GM18951 (cell line): ENCODE data around the gene TWF2.
A peak's percentile ranks its signal among the peaks of the same experiment; 100 is the strongest.

Experiments
- POLR2A ChIP-seq: IDR thresholded peaks from 4 replicates; pipeline ENCODE4 v1.6.1; 2011; ENCODE audit warnings: mild to moderate bottlenecking; ENCODE audit not compliant: insufficient read length, insufficient read depth; ENCODE audit errors: extremely low read depth
- in situ Hi-C: fragments of 300-500 bp; cut with MboI; formaldehyde crosslinking; loops from one replicate; pipeline ENCODE4 v1.12.0; 2022; ENCODE audit warnings: low sequenced_read_pairs, mixed read lengths, inconsistent platforms; ENCODE audit not compliant: unreplicated experiment

The TWF2 gene

GRCh38 chr3:52250122-52250521, 11.2 kb upstream of the TWF2 start:
- TF ChIP-seq POLR2A, result no peak
- in situ Hi-C loops, result no loop called here

DNA sequence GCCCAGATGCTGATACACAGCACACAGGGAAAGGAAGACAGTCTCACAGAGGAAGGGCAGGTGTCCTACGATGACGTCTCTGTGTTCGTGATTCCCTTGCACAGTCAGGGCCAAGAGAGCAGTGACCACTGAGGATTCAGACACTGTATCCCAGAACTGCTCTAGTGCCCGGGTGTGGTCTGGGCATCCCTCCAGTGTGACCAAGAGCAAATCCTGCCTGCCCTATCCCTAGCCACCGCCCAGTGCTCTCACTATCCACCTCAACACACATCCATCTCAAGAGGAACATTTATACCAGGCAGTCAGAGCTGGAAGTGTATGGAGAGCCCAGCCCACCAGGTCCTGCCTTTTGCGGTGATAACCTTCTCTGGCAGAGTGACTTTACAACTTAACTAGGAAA, 10.7 kb upstream of the TWF2 start:
- no peak for TF ChIP-seq POLR2A
- in situ Hi-C loops, result no loop called here

- in situ Hi-C loops, result no loop called here
Measured at GRCh38 chr3:52248816-52249547, 10.0 kb upstream of the TWF2 start.

GRCh38 chr3:52248165-52248541, 9.2 kb upstream of the TWF2 start:
- in situ Hi-C loops, result no loop called here
- peak; percentile 0 for TF ChIP-seq POLR2A

More at GRCh38 chr3:52248816-52249547, 10.0 kb upstream of the TWF2 start:
- TF ChIP-seq POLR2A, result peak; percentile 10

DNA sequence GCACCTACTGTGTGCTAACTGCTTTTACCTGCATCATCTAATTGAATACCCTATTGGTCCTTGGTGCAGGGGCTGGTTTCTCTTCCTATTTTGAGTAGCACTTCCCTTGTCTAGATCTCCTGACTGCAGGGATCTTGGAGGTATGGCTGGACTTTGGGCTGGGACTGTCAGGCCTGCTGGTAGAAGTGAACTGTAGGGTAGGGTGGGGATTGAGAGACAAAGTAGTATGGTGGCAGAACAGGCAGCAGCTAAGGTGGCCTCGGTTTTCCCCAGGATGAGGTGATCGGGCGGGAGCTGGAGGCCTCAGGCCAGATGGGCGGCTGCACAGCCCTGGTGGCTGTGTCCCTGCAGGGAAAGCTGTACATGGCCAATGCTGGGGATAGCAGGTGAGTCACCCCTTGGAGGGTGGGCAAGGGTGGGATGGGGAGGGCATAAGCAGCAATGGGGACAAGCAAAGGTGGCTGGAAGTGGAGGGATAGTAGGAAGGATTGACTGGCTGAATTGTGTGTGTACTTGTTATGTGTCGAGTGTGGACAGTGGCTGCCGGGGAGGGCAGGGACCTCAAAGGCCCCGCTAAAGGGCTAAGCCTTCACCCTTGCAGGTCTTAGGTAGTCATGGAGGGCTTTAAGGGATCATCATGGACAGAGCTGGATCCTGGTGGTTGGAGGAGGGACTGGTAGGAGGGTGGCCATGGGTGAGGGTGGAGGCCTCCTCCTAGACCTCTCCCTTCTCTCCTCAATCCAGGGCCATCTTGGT, 8.6 kb upstream of the TWF2 start:
- in situ Hi-C loops, result no loop called here
- TF ChIP-seq POLR2A, result no peak

DNA sequence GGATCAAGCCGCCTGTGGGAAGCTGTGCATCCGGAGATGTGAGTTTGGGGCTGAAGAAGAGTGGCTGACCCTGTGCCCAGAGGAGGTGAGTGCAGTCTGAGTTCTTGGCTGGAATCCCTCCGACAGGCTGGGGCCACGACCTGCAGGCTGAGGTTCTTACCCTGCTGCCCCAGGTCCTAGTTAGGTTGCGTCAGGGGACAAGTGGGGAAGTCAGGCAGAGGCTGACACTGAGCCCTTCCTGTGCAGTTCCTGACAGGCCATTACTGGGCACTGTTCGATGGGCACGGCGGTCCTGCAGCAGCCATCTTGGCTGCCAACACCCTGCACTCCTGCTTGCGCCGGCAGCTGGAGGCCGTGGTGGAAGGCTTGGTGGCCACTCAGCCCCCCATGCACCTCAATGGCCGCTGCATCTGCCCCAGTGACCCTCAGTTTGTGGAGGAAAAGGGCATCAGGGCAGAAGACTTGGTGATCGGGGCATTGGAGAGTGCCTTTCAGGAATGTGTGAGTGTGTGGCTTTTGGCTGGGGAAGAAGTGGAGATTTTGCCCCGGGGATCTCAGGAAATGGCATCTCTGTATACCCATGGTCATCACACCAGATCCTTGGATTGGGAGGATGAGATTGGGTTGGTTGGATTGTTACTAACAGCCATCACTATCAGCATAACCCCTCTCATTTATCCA, 7.9 kb upstream of the TWF2 start:
- no peak for TF ChIP-seq POLR2A
- in situ Hi-C loops, result no loop called here

DNA sequence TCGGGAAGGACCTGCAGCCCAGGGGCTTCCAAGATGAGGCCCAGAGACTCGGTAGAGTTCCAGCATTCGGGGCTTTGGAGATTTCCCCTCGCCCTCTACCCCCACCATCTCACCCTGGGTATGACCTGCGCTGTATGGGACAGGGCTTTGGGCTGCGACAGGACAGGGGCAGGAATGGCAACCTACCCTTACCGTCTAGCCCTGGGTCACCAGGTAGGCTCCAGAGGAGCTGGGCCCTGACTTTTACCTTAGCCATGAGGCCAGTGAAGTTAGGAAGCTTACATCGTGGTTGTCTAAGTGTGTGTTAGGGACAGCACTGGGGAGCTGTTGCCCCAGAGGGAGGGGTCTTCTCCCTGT, 7.3 kb upstream of the TWF2 start:
- in situ Hi-C loops, result no loop called here
- no peak for TF ChIP-seq POLR2A

- in situ Hi-C loops, result no loop called here
Measured at GRCh38 chr3:52245322-52246263, 6.6 kb upstream of the TWF2 start, which contains the start of gene PPM1M. Gene PPM1M, plus strand, starts transcription at chr3:52245759. Its CDS starts 66 bp downstream, at chr3:52245825.

GRCh38 chr3:52243791-52244628, 5.1 kb upstream of the TWF2 start:
- TF ChIP-seq POLR2A, result peak; percentile 43
- in situ Hi-C loops, result no loop called here

More at GRCh38 chr3:52245322-52246263, 6.6 kb upstream of the TWF2 start, which contains the start of gene PPM1M:
- TF ChIP-seq POLR2A, result peak; percentile 64

DNA sequence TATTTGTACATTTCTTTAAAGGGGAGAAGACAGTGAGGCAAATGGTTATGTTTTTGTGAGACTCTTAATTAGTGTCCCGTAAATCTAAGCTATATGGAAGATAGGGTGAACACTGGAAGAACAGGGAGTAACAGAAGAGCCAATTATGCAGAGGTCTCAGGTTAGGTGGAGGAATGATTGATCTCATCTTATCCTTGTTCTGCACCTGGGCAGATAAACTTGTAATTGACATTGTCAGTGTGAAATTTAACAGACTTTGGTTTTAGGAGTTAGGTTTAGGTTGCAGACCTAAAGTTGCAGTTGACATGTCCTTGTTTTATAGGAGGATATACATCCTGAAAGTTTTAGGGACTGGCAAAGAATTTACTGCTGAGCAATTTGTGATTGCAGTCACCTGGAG, 3.1 kb upstream of the TWF2 start:
- TF ChIP-seq POLR2A, result no peak
- in situ Hi-C loops, result no loop called here

DNA sequence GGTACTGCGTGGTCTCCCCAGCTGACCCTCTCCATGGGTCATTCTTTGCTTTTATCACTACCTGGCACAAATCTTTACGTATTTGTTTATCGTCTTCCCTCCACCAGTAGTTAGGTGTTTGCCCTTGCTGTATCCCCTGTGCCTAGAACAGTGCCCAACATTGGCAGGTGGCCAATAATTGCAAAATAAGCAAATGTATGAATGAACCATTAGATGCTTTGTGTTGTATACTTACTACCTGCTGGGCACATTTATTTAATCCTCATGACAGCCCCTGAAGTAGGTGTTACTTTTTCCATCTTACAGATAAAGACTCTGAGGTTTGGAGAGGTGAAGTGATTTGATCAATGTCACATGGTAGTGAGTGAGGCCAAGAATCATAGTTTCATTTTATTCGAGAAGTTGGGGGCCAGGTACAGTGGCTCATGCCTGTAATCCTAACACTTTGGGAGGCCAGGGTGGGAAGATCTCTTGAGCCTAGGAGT, 2.0 kb upstream of the TWF2 start:
- no peak for TF ChIP-seq POLR2A
- in situ Hi-C loops, result no loop called here
